Amniotic stem cell (primary cell): ENCODE results near the gene NR6A1.
A peak's percentile ranks its signal among the peaks of the same experiment; 100 is the strongest.

ENCODE experiments used
- DNase-seq: peaks from one replicate; lab custom pipeline; 2025; lab: John Stamatoyannopoulos, UW

The NR6A1 gene

GRCh38 chr9:124574534-124575375 lies 196.4 kb downstream of the NR6A1 start:
- no peak for DNase-seq

GRCh38 chr9:124570942-124571666 lies 200.0 kb downstream of the NR6A1 start:
- DNase-seq: no peak

GRCh38 chr9:124569942-124570341 lies 201.2 kb downstream of the NR6A1 start:
- DNase-seq: no peak

- DNase-seq: no peak
Measured at GRCh38 chr9:124567362-124567761, 203.7 kb downstream of the NR6A1 start.

GRCh38 chr9:124562328-124562727 lies 208.8 kb downstream of the NR6A1 start:
- no peak for DNase-seq

GRCh38 chr9:124559871-124560270 lies 211.2 kb downstream of the NR6A1 start:
- DNase-seq: peak; percentile 17

GRCh38 chr9:124558777-124559470 lies 212.2 kb downstream of the NR6A1 start:
- no peak for DNase-seq

- DNase-seq: no peak
Measured at GRCh38 chr9:124557895-124558294, 213.2 kb downstream of the NR6A1 start.

GRCh38 chr9:124555043-124555442 lies 216.1 kb downstream of the NR6A1 start:
- no peak for DNase-seq

GRCh38 chr9:124553738-124554137 lies 217.4 kb downstream of the NR6A1 start:
- peak; percentile 13 for DNase-seq

GRCh38 chr9:124552273-124552605 lies 218.9 kb downstream of the NR6A1 start:
- no peak for DNase-seq

- no peak for DNase-seq
Measured at GRCh38 chr9:124551472-124552272, 219.4 kb downstream of the NR6A1 start.

GRCh38 chr9:124550072-124550471 lies 221.0 kb downstream of the NR6A1 start:
- DNase-seq: no peak

- DNase-seq: no peak
Measured at GRCh38 chr9:124549016-124549415, 222.1 kb downstream of the NR6A1 start.

- no peak for DNase-seq
Measured at GRCh38 chr9:124544535-124544934, 226.6 kb downstream of the NR6A1 start.

- no peak for DNase-seq
Measured at GRCh38 chr9:124541824-124542223, 229.3 kb downstream of the NR6A1 start.

GRCh38 chr9:124537926-124538325 lies 233.2 kb downstream of the NR6A1 start:
- no peak for DNase-seq

GRCh38 chr9:124535846-124536245 lies 235.3 kb downstream of the NR6A1 start:
- no peak for DNase-seq

- DNase-seq: no peak
Measured at GRCh38 chr9:124532897-124533296, 238.2 kb downstream of the NR6A1 start.

GRCh38 chr9:124531115-124531514 lies 240.0 kb downstream of the NR6A1 start:
- no peak for DNase-seq

- DNase-seq: no peak
Measured at GRCh38 chr9:124530246-124530645, 240.9 kb downstream of the NR6A1 start.

GRCh38 chr9:124527781-124528180 lies 243.3 kb downstream of the NR6A1 start:
- no peak for DNase-seq
